GM12874 (cell line): Measurements from ENCODE around the gene PLCL2.

Experiments used
- TF ChIP-seq, protein P1 (sequence below): IDR thresholded peaks from 2 replicates; pipeline ENCODE4 v1.5.1; 2011; ENCODE audit warnings: low read depth, mild to moderate bottlenecking, control low read depth, low read length, moderate library complexity; ENCODE audit not compliant: insufficient read depth

Gene PLCL2

DNA sequence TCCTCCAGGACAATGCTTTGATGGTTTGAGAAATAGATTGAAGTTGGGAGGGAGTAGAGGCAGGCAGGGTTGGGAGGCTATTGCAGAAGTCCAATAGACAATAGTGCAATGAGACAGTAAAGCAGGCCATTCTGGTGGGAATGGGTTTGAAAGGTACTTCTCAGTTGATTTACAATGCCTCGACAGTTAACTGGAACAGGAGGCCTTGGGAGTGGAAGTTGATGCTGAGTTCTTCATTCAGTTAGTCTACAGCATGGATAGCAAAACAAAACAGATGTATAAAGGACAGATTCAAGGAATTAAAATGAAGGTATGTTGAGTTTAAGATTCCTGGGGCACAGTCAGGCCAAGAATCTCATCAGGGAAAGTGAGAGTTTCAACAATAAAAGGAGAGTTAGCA lies 6.8 kb upstream of the PLCL2 start:
- TF ChIP-seq, protein P1, sequence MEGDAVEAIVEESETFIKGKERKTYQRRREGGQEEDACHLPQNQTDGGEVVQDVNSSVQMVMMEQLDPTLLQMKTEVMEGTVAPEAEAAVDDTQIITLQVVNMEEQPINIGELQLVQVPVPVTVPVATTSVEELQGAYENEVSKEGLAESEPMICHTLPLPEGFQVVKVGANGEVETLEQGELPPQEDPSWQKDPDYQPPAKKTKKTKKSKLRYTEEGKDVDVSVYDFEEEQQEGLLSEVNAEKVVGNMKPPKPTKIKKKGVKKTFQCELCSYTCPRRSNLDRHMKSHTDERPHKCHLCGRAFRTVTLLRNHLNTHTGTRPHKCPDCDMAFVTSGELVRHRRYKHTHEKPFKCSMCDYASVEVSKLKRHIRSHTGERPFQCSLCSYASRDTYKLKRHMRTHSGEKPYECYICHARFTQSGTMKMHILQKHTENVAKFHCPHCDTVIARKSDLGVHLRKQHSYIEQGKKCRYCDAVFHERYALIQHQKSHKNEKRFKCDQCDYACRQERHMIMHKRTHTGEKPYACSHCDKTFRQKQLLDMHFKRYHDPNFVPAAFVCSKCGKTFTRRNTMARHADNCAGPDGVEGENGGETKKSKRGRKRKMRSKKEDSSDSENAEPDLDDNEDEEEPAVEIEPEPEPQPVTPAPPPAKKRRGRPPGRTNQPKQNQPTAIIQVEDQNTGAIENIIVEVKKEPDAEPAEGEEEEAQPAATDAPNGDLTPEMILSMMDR, result no peak

DNA sequence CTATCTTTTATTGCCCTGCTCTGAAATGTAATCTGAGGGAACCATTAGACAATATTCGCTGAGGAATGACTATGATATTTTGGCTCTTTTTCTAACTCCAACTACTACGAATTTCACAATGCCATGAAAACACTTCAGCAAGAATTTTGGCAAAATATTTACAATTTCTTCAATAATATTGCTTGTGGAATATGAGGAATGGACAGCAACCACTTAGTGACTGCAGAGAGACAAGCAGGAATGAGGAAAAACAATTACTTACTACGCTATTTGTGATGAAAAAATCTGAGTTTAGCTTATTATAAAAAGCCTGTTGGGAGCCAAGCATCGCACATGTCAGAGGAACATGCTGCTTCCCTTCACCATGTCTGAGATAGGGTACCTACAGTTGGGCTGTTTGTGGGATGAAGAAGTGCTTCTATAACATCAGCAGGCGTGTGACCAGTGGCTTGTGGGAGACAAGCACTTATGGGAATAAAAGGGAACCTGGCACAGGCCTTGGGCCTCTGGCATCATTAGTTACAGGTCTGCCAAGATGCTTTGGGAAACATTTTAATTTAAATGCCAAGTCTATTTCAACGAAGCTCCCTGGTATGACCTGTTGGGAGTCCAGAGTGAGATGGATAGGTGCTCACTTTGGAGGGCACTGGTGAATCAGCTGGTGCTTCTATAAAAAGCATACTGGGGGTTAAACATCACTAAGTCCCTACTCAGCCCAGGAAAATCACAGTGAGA lies 2.7 kb upstream of the PLCL2 start:
- TF ChIP-seq, protein P1, result no peak

DNA sequence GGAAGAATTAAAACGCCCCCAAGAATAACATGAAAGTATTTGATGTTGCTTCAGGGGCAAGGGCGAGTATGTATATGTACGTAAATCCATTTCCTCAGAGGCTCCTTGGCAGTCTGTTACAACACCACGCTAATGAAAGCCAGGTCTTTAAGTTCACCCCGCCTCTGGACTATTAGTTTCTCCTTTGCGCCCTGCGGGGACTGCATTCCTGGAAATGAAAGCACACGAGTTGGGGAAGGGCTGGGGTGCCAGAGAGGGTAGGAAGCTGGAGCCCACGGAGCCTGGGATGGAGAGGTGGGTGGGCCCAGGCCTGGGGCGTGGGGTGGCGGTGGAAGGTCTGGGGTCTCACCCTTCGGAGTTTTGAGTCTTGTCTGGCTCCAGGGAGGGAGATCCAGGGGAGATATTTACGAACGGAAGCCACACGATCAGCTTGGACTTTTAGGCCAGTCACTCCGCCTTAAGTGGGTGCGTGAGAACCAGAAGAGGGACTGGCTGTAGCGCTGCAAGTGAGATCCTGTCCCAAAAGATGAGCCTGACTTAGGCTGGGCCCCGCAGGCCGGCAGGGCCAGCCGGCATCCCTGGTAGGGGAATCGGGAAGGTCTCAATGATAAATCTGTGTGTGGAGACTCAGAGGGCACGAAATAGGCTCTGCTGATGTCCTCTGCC lies 1.6 kb upstream of the PLCL2 start:
- TF ChIP-seq, protein P1, result no peak

DNA sequence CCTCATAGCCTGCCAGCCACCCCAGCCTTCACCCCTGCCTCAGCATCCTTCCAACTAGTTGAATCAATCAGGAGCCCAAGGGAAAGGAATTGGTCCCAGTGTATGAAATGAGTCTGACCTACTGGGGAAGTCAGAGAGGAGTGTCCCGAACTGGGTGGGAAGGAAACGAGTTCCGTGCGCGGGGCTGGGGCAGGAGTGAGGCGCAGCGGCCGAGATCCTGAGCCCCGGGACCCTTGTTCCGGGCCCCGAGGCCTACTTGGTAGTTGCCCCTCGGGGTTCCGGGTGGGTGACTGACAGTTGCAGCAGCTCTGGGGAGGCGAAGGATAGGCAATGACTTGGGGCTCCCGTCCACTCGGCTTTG lies 1.1 kb upstream of the PLCL2 start:
- TF ChIP-seq, protein P1, result no peak

DNA sequence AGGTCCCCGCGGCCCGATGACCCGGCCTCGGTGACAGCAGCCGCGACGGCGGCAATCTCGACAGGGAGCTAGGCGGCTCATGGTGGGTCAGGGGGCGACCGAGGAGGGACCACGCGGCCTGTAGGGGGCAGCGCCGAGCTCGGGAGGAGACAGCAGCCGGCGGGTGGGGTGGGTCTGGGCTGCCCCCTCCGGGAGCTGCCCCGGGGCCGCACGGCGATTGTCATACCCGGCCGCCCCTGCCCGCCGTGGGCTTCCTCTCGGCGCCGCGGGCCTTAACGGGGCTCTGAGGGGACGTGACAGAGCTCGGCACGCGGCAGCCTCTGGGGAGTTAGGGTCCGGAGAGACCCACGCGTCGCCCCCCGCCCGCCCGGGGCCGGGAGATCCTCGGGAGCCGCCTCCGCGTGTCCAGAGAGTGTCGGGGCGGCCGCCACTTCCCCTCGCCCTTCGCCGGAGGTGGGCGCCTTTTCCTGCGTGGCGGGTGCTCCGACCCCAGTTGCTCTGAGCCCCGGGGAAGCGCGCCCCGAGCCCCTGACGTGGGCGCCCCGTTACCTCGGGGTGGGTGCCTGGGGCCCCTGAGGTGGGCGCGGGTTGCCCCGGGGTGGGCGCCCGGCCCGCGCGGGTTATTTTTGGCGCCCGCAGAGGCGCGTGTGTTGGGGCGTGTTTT lies 539 bp upstream of the PLCL2 start:
- TF ChIP-seq, protein P1, result peak; percentile 79

DNA sequence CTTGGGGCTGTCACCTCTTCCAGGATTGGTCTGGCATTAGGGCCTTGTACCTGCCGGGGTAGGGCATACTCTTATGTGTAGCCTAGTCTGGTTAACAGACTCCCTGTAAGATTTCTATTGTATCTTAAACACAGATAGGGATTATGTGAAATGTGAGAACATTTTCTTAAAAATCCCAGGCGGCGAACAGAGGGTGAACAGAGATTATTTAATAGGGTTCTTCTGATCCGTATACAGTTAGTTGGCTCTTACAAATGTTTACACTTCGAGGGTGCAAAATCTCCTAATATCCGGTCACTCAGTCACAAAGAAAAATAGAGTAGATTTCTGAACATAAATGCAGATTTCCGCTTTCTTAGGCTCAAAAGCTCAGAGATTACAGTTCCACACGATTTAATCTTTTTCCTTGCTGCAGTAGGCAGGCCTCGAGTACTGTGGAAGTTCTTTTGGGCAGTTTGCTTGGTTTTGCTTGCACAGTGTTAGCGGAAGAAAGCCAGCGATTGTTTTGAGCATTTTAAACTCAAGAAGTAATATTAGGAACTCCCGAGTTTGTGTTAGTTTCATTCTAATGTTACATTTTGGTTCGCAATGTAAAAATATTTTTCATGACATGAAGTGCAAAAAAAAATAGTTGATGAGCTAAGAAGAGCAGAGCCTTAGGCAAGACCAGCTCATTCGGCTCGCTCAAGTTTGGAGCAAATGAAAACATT lies 993 bp downstream of the PLCL2 start:
- TF ChIP-seq, protein P1, result no peak

DNA sequence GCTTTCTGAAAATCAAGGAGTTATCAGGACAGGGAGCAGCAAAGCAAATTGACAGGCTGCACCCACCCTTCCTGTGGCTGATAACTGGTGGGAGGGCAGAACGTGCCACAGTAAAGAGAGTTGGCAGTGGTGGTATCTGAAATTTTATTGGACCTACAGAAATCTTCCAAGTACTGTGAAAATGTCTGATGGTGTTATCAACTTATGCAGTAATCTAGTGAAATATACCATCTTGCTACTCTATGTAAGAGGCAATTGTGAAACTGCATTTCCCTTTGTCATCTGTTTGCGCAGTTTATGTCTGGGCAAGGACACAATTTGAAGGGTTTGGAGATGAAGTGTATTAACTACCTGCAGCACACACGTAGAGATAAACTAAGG lies 1.5 kb downstream of the PLCL2 start:
- TF ChIP-seq, protein P1, result no peak
